HPDE6-E6E7 (cell line): ENCODE data around the gene SLC8A1.

Experiments
- DNase-seq: peaks from one replicate; pipeline ENCODE4 v3.0.0; 2011; ENCODE audit warnings: missing footprints; ENCODE audit errors: extremely low spot score

SLC8A1 gene

GRCh38 chr2:40458271-40458794 lies 6.4 kb upstream of the SLC8A1 start:
- no peak for DNase-seq

GRCh38 chr2:40457837-40458236 lies 5.9 kb upstream of the SLC8A1 start:
- no peak for DNase-seq

DNA sequence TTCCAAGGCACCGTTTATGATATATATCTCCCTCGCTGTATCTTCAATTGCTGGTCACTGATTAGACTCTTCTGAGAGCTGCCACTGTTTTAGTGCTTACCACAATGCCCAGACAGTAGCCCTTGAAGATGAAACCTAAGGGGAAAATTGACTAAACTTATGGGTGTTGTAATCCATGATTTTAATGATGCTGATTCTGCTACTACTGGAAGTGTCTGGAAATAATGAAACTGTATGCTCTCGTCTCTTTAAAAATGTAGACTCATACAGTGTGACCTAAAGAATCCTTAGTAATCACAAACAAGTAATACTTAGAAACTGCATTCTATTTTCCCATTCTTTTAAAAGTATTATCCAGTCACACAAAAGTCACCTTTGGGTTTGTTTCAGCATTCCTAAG lies 5.5 kb upstream of the SLC8A1 start:
- DNase-seq, result no peak

DNA sequence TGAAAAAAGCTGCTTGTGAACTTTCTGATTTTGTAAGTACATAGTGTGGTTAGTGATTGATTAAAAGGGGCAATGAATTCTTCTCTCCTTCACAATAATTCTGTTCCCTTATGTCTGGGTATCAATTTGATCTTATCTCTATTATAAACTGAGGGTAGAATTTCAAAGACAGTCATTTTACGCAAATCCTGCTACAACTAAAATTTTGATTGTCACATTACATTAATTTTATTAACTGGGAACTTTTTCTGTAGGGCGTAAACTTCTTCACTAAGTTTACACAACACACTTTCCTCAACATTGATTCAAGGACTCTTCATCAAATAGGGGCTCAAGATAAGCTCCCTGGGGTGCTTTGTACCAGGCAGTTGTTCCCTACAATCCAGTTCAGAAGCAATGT lies 5.0 kb upstream of the SLC8A1 start:
- DNase-seq, result no peak

- no peak for DNase-seq
Observed at GRCh38 chr2:40455661-40456060, 3.8 kb upstream of the SLC8A1 start.

DNA sequence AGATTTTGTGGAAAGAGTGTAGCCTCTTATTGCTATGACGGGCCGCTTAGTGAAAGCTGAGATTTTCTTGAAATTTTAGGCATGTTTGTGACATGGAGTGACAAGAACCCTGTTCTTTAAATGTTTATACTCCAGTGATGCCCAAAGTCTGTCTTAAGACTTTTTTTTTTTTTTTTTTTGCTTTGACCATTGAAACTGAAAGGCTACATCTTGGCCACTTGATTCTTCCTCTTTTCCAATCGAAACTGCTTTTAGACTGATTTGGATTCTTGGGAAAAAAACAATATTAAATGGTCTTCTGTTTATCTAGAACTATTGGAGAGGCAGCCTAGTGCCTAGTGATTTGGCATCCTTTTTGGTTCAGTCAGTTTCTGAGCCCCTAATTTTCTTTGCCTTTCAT lies 2.4 kb upstream of the SLC8A1 start:
- DNase-seq, result no peak

- no peak for DNase-seq
Observed at GRCh38 chr2:40452786-40453185, 896 bp upstream of the SLC8A1 start.

DNA sequence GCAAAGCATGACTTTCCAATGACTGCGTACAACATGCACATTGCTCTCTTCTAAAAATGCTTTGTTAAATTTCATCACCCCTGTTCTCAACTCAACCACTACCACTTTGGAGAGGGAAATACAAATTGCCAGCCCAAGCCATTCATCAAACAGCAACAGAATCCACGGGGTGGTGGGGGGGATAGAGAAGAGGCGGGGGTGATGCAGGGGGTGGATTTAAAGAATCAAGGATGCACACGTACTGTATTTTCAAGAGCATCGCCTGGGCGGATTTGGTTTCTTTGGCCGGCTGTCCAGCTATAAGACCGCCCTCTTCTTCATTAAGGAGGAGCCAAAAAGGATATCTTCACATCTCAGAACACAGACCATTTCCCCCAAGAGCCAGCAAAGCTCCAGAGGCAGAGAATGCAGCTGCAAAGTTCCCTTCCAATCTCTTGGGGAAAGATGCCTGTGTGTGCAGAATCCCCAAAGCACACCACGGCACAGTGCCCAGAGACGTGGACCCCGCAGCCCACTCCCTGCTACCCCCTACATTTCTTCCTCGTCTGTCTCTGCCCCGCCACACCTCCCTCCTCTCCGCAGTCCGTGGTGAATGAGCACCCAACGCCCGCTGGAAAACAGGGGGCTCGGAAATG lies 977 bp downstream of the SLC8A1 start:
- peak; percentile 37 for DNase-seq

GRCh38 chr2:40450066-40450795 lies 1.7 kb downstream of the SLC8A1 start:
- no peak for DNase-seq

GRCh38 chr2:40448476-40449079 lies 3.3 kb downstream of the SLC8A1 start:
- no peak for DNase-seq

DNA sequence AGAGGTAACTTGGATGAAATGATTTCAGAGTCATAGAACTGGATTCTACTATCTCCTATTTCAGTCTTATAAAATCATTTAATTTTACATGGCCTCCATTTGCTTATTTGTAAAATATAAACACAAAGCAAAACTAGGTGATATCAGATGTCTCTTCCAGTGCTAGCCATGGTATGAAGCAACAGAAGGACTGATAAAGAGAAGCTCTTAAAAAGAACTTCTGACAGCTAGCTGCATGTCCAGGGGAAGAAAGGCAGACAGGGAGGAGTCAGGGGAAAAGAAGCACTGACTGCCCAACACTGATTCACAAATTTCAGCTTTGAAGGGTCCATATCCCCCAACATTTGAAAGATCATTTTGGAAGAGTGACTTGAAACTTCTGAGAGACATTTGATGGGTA lies 6.4 kb downstream of the SLC8A1 start:
- DNase-seq, result no peak

GRCh38 chr2:40440835-40441234 lies 11.1 kb downstream of the SLC8A1 start:
- no peak for DNase-seq

DNA sequence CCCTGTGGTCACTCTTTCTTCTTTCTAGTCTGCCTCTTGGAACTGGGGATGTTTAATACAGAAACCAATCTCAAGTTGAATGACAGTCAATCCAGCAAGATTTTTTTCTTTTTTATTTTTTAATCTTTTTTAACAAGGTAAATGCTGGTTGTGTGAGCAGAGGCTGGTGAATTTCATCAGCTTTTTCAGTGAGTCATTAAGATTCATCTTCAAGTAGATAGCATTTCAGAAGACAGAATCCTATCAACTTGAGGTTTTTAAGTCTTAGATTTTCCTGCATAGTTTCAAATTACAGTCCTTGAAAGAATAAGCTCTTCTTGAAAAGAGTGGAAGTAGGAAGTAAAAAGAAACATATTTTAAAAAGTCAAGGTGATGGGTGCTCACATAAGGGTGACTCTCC lies 12.4 kb downstream of the SLC8A1 start:
- DNase-seq, result no peak

DNA sequence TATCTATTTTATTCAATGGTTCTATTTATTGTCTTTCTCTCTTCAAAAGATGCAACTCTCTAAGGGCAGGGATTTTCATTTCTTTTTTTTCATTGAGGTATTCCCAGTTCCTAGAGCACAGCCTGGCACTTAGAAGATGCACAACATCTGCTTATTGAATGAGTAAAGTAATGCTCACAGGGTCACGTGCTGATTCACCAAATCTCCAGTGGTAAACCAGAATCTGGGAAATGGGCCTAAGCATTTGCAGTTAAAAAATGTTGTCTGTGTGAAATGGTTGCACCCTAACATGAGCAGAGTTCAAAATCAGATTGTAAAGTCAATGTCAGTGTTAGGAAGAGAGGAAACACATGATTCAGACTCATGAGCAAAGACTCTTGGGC lies 15.8 kb downstream of the SLC8A1 start:
- DNase-seq, result no peak

- DNase-seq, result no peak
Observed at GRCh38 chr2:40435426-40436092, 16.3 kb downstream of the SLC8A1 start.

GRCh38 chr2:40434731-40435271 lies 17.1 kb downstream of the SLC8A1 start:
- peak; percentile 61 for DNase-seq

DNA sequence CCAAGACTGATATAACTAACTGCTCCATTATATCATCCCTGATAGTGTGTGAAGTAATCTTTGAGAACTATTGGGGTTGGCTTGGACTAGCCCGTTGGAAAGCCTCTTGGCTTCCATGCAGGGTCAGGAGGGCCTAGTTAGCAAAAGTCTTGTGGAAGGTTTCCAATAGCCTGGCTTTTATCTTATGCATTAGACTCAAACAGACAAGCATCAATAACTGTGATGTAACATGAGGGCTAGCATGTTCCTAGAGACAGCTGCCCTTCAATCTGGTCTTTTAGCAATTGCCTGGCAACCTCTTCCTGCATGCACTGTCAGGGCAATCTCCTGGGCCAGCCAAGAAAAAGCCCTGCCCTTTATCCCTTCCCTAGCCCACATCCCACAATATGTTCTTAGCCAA lies 18.2 kb downstream of the SLC8A1 start:
- DNase-seq, result no peak

DNA sequence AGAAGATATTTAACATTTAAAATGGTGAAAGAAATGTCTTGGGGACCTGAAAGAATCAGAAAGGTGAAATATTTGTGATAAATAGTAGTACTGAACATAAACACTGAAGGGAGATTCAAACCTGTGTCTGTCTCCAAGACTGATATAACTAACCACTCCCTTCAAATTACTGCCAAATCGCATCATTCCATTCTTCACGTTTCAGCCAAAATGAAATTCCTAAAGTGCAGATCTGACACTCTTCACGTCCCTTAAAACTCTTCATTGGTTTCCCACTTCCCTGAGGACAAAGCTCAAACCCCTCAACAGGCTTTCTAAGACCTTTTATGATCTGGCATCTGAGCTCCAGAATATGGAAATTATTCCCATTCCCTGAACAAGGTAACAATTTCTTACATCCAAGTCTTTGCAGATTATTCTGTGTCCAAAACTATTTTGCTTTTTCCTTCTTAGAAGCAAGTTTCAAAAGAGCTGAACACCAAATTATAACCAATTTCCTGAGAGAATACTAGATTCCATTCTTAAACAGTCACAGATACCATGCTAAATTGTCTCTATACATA lies 18.9 kb downstream of the SLC8A1 start:
- DNase-seq, result no peak

- DNase-seq, result no peak
Observed at GRCh38 chr2:40431600-40431955, 20.3 kb downstream of the SLC8A1 start.

DNA sequence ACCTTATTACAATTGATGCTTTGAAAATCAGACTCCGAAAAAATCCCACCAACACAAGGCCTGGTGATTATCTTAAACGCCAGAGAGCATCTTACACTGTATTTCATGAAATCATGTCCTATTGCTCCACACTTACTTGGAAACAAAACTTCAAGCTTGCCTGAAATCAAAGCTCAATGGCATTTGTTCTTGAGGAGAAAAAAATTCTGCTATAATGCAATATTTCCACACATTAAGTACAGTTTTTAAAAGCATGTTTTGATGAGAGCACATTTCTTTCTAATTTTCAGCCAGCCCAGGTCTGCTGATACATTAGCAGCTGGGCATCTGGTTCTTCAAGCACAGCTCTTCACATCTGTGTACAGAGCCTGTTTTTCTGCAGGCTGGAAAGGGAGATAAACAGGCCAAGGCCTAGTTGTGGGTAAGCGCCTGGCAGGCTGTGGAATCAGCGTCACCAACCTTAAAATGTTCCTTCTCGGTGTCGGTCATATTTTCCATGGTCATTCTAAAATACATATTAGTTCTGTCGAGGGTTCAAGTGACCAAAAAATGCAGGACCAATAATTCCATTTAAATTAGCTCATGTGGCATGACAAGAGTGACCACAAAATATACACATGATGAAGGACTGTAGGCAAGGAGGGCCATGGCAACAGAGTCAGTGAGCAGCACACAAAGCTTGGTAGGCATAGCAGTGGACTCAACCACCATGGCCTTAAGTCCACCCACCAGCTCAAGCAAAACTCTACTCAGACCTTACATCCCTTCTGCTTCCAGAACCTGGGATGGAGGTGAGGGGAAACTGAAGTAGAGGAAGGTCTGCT lies 20.9 kb downstream of the SLC8A1 start:
- DNase-seq, result no peak

- DNase-seq, result no peak
Observed at GRCh38 chr2:40428439-40428838, 23.5 kb downstream of the SLC8A1 start.
